SKM-1 (cell line): ENCODE measurements around the gene KATNAL2.
"Not testable (repeated sequence)": the region's sequence is repeated elsewhere in the genome, so short reads cannot be mapped to it uniquely, and the experiment has no call there.

Experiments used
- DNase-seq: peaks from one replicate; lab custom pipeline; 2025; ENCODE audit not compliant: unreplicated experiment; lab: John Stamatoyannopoulos, UW

Gene KATNAL2

GRCh38 chr18:46939337-46939963, 22.0 kb downstream of the KATNAL2 start:
- no peak for DNase-seq

GRCh38 chr18:46939998-46940571, 22.7 kb downstream of the KATNAL2 start:
- DNase-seq: no peak

DNA sequence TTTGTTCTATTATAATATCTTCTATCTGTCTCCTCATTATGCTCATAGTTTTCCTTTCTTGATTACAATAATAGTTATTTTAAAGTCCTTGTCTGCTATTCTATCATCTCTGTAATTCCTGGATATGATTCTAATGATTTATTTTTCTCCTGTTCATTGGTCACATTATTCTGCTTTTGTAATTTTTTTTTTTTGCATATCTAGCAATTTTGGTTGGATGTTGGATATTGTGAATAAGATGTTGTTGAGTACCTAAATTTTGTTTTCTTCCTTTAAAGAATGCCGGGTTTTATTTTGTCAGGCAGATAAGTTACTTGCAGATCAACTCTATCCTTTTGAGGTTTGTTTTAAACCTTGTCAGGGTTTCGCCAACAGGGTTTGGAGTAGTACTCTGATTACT, 25.2 kb downstream of the KATNAL2 start:
- no peak for DNase-seq

DNA sequence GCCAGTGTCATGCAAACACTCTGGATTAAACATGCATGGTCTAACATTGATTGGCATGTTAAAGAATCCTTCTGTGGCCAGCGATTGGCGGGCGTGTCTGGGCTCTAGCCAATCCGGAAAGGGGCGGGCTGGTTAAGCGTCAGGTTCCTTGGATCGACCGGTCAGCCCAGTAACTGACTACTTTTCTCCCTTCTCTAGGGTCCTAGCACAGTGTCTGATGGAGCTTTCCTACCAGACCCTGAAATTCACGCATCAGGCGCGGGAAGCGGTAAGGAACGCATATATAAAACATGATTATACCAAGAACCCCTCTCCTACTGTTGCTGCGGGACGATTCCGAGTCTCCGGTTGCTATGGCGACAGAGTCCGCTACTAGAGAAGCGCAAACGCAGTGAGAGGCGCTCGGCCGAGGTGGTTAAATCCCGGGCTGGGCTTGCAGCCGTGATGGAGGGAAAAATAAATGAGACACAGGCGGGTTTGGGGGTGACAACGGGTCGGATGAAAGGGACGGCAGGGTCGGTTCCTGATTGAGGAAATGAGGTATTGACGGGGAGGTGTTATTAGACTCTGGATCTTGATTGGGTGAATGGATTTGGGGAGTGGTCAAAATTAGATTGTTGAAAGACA, 29.4 kb downstream of the KATNAL2 start:
- no peak for DNase-seq

GRCh38 chr18:46950064-46950656, 32.8 kb downstream of the KATNAL2 start:
- DNase-seq: no peak

DNA sequence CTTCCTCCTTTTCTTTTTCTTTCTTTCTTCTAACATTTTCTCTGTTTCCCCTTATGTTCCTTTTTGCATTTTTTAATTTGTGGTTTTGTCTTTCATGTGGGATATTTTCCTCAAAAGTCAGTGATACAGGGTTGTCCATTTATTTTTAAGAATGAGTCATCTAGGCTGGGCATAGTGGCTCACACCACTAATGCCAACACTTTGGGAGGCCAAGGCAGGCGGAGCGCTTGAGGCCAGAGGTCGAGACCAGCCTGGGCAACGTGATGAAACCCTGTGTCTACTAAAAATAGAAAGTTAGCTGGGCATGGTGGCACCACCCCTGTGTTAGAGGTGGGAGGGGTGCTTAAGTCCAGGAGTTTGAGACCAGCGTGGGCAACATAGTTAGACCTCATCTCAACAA, 35.8 kb downstream of the KATNAL2 start:
- no peak for DNase-seq

DNA sequence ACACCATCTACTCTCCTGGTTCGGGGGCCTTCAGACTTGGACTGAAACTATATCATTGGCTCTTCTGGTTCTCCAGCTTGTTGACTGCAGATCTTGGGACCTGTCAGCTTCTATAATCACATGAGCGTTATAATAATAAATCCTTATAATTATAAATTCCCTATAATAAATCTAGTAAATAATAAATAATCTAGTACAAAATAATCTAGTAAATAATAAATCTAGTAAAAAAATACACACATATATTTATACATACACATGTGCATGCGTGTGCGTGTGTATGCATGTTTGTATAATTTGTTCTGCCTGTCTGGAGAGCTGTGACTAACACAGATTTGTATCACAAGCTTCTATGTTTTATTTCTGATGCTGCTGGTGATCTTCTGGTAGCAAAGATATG, 40.8 kb downstream of the KATNAL2 start:
- DNase-seq: no peak

GRCh38 chr18:46963656-46964578, 46.5 kb downstream of the KATNAL2 start:
- not testable (repeated sequence) for DNase-seq

- not testable (repeated sequence) for DNase-seq
Measured at GRCh38 chr18:46964579-46965293, 47.3 kb downstream of the KATNAL2 start.

DNA sequence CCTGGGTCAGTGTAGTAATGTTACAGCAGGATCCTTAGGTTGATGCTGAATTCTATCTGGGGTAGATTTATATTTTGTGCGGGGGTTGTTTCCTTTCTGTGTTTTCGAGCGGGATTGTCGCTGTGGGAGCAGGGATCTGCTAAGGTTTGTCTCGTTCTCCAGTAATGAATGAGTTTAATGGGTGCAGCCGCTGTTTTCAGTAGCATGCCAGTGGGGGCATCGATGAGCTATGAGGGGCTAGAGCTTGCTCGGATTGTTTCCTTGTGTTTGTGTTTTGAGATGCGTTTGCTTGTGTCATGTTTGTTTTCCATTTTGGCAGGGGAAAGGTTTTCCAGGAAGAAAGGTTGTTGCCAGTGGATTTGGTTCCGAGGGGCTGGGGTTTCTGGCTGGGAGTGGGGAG, 48.9 kb downstream of the KATNAL2 start:
- DNase-seq: not testable (repeated sequence)

GRCh38 chr18:46969551-46969950, 52.1 kb downstream of the KATNAL2 start:
- not testable (repeated sequence) for DNase-seq

DNA sequence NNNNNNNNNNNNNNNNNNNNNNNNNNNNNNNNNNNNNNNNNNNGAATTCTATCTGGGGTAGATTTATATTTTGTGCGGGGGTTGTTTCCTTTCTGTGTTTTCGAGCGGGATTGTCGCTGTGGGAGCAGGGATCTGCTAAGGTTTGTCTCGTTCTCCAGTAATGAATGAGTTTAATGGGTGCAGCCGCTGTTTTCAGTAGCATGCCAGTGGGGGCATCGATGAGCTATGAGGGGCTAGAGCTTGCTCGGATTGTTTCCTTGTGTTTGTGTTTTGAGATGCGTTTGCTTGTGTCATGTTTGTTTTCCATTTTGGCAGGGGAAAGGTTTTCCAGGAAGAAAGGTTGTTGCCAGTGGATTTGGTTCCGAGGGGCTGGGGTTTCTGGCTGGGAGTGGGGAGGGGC, 102.5 kb downstream of the KATNAL2 start:
- not testable (repeated sequence) for DNase-seq

- not testable (repeated sequence) for DNase-seq
Measured at GRCh38 chr18:47020757-47021156, 103.4 kb downstream of the KATNAL2 start.

DNA sequence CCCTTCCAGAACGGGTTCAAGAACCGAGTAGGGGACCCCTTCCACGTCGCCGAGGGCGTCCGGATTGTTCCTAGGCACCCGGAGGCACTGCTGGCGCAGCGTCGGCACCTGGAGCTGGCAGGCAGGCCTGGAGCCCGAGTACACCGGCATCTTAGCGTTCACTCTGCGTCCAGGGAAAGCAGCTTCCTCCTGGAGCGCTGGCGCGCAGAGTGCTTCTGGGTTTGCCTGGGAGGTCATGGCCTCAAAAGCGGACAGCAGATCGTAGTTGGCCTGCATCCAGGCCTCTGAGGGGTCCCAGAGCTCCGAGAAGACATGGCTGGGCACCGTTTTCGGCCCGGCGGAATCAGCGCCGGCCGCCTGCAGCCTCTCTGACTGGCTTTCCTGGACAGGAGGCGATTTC, 105.4 kb downstream of the KATNAL2 start:
- DNase-seq: not testable (repeated sequence)

- not testable (repeated sequence) for DNase-seq
Measured at GRCh38 chr18:47023769-47024465, 106.5 kb downstream of the KATNAL2 start.

DNA sequence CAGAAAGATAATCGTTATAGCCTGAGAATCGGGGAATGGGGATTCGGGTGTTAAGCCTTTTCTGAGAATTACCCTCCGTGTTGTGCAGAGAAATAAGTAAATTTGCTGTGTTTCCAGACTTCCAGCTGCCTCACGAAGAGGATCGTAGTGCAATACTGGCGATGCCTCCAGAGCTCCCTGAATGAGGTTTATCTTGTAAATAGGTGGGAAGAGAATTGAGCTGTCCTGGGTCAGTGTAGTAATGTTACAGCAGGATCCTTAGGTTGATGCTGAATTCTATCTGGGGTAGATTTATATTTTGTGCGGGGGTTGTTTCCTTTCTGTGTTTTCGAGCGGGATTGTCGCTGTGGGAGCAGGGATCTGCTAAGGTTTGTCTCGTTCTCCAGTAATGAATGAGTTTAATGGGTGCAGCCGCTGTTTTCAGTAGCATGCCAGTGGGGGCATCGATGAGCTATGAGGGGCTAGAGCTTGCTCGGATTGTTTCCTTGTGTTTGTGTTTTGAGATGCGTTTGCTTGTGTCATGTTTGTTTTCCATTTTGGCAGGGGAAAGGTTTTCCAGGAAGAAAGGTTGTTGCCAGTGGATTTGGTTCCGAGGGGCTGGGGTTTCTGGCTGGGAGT, 108.3 kb downstream of the KATNAL2 start:
- DNase-seq: not testable (repeated sequence)

DNA sequence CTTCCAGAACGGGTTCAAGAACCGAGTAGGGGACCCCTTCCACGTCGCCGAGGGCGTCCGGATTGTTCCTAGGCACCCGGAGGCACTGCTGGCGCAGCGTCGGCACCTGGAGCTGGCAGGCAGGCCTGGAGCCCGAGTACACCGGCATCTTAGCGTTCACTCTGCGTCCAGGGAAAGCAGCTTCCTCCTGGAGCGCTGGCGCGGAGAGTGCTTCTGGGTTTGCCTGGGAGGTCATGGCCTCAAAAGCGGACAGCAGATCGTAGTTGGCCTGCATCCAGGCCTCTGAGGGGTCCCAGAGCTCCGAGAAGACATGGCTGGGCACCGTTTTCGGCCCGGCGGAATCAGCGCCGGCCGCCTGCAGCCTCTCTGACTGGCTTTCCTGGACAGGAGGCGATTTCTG, 111.3 kb downstream of the KATNAL2 start:
- DNase-seq: not testable (repeated sequence)

GRCh38 chr18:47029684-47030353, 112.4 kb downstream of the KATNAL2 start:
- not testable (repeated sequence) for DNase-seq

- not testable (repeated sequence) for DNase-seq
Measured at GRCh38 chr18:47030887-47031286, 113.5 kb downstream of the KATNAL2 start.
